DOHH2 (cell line): ENCODE data around the gene DAPL1.

ENCODE experiments used
- H3F3A ChIP-seq: fragments of 200-600 bp; sonication (generic), shearing (Covaris generic); 2 replicates; pipeline ENCODE4 v1.6.0; 2016; ENCODE audit warnings: antibody characterized with exemption, mild to moderate bottlenecking; ENCODE audit not compliant: control insufficient read depth, insufficient read depth
- H3K27ac ChIP-seq: fragments of 200-600 bp; sonication (generic); 2 replicates; pipeline ENCODE4 v1.5.1; 2014; ENCODE audit warnings: low read depth, mild to moderate bottlenecking, low read length, moderate library complexity
- H3K27me3 ChIP-seq: fragments of 200-600 bp; sonication (generic); 2 replicates; pipeline ENCODE4 v1.6.1; 2014; ENCODE audit warnings: mild to moderate bottlenecking, low read length, mixed read lengths; ENCODE audit not compliant: control insufficient read depth
- H3K36me3 ChIP-seq: fragments of 200-600 bp; sonication (generic); 2 replicates; pipeline ENCODE4 v1.6.1; 2014; ENCODE audit warnings: mild to moderate bottlenecking, low read length, moderate library complexity, mixed read lengths; ENCODE audit not compliant: control insufficient read depth
- H3K4me1 ChIP-seq: fragments of 200-600 bp; sonication (generic); 2 replicates; pipeline ENCODE4 v1.6.1; 2014; ENCODE audit warnings: mild to moderate bottlenecking, low read length, mixed read lengths; ENCODE audit not compliant: control insufficient read depth
- H3K4me2 ChIP-seq: fragments of 200-600 bp; sonication (generic); 2 replicates; pipeline ENCODE4 v1.6.0; 2014; ENCODE audit warnings: mild to moderate bottlenecking, low read length, moderate library complexity
- H3K4me3 ChIP-seq: fragments of 200-600 bp; sonication (generic); 2 replicates; pipeline ENCODE4 v1.5.1; 2014; ENCODE audit warnings: mild to moderate bottlenecking, low read length, mixed read lengths
- H3K79me2 ChIP-seq: fragments of 200-600 bp; sonication (generic); 2 replicates; pipeline ENCODE4 v1.6.1; 2014; ENCODE audit warnings: mild to moderate bottlenecking, low read length, mixed read lengths; ENCODE audit not compliant: control insufficient read depth
- H3K9me2 ChIP-seq: fragments of 200-600 bp; sonication (generic); replicated peaks from 2 replicates; pipeline ENCODE4 v1.6.1; 2014; ENCODE audit warnings: mild to moderate bottlenecking, low read length, mixed read lengths; ENCODE audit not compliant: control insufficient read depth
- H3K9me3 ChIP-seq: fragments of 200-600 bp; sonication (generic); 2 replicates; pipeline ENCODE4 v1.6.1; 2014; ENCODE audit warnings: antibody characterized with exemption, low read length, mixed read lengths; ENCODE audit not compliant: control insufficient read depth, insufficient read depth
- H4K20me1 ChIP-seq: fragments of 200-600 bp; sonication (generic); 2 replicates; pipeline ENCODE4 v1.6.0; 2014; ENCODE audit warnings: low read depth, mild to moderate bottlenecking, antibody characterized with exemption, low read length, moderate library complexity; ENCODE audit not compliant: control insufficient read depth, insufficient read depth
- EZH2phosphoT487 ChIP-seq: fragments of 200-600 bp; sonication (generic); IDR thresholded peaks from 2 replicates; pipeline ENCODE4 v1.6.1; 2017; ENCODE audit warnings: borderline replicate concordance, mild to moderate bottlenecking, antibody characterized with exemption, low read length, moderate library complexity, mixed read lengths
- TF ChIP-seq, protein P1 (sequence below): fragments of 200-600 bp; sonication (generic); IDR thresholded peaks from one replicate; pipeline ENCODE4 v1.5.1; 2014; ENCODE audit warnings: antibody characterized with exemption, mild to moderate bottlenecking, low read depth, low read length; ENCODE audit not compliant: poor library complexity, severe bottlenecking

The DAPL1 gene

DNA sequence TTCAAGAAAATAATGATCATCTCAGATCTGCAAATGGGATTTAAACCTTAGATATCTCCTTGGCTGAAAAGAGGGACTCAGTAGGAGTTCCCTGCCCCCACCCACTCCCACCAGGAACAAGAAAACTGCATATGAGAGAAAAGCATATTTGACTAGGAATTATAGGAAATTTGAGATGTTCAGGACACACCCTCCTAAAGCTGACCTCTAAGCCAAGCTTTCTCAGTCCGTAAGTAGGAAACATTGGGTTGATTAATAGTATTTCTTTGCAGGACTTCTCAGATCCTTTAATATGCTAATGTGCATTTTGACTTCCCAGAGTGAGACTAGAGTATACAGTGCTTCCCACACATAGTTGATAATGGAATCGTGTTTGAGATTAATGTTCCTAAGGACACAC, 47.8 kb upstream of the DAPL1 start:
- Histone ChIP-seq H3K4me1 (no peaks in the 10 kb centered on the region), H3K9me2 (no peaks in the 10 kb centered on the region), H3K27me3 (peaks cover 7% of the 10 kb centered on the region; the same call in 1 of the 2 replicates), H3K4me2 (no peak overlapping the region), H3K79me2 (no peaks in the 10 kb centered on the region), H3F3A (no peaks in the 10 kb centered on the region), H3K36me3 (no peaks in the 10 kb centered on the region), H3K9me3 (no peaks in the 10 kb centered on the region), H4K20me1 (no peaks in the 10 kb centered on the region), H3K4me3 (no peak overlapping the region), H3K27ac (no peak overlapping the region)
- TF ChIP-seq, protein P1, sequence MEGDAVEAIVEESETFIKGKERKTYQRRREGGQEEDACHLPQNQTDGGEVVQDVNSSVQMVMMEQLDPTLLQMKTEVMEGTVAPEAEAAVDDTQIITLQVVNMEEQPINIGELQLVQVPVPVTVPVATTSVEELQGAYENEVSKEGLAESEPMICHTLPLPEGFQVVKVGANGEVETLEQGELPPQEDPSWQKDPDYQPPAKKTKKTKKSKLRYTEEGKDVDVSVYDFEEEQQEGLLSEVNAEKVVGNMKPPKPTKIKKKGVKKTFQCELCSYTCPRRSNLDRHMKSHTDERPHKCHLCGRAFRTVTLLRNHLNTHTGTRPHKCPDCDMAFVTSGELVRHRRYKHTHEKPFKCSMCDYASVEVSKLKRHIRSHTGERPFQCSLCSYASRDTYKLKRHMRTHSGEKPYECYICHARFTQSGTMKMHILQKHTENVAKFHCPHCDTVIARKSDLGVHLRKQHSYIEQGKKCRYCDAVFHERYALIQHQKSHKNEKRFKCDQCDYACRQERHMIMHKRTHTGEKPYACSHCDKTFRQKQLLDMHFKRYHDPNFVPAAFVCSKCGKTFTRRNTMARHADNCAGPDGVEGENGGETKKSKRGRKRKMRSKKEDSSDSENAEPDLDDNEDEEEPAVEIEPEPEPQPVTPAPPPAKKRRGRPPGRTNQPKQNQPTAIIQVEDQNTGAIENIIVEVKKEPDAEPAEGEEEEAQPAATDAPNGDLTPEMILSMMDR: no peak
- TF ChIP-seq EZH2phosphoT487: no peak

DNA sequence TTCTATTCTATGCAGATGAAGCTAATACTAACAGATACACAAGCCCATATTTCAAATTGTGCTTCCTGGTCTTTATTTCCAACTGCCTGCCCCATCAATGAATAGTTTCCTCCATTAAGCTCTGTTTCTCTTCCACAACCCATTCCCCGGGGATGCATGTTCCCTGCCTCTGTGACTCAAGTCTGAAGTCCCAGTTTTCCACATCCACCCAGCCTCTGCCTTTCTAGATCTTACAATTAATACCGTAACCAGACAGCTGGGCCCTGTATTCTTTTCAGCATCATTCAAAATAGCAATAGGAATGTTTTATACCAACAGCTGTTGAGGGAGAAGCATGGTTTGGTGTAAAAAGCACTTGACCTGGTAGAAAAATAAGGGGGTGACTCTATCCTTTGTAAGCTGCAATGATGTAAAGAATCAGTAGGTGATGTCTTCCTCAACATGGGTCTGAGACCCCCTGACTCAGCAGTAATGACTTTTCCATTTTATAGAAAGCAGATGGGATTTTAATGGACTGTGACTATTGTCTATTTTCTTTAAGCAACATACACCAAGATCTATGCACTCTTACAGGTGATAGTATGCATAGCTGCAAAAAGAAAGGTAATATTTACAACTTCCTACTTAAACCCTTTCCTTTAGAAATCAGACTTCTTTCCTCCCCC, 46.1 kb upstream of the DAPL1 start:
- Histone ChIP-seq H3K36me3 (no peaks in the 10 kb centered on the region), H3K4me2 (no peak overlapping the region), H3K79me2 (no peaks in the 10 kb centered on the region), H3K9me2 (no peaks in the 10 kb centered on the region), H3K27me3 (peaks cover 7% of the 10 kb centered on the region; the same call in 1 of the 2 replicates), H3K4me1 (no peaks in the 10 kb centered on the region), H3K27ac (no peak overlapping the region), H4K20me1 (no peaks in the 10 kb centered on the region), H3K4me3 (no peak overlapping the region), H3K9me3 (no peaks in the 10 kb centered on the region), H3F3A (no peaks in the 10 kb centered on the region)
- TF ChIP-seq EZH2phosphoT487: no peak
- TF ChIP-seq, protein P1: no peak

DNA sequence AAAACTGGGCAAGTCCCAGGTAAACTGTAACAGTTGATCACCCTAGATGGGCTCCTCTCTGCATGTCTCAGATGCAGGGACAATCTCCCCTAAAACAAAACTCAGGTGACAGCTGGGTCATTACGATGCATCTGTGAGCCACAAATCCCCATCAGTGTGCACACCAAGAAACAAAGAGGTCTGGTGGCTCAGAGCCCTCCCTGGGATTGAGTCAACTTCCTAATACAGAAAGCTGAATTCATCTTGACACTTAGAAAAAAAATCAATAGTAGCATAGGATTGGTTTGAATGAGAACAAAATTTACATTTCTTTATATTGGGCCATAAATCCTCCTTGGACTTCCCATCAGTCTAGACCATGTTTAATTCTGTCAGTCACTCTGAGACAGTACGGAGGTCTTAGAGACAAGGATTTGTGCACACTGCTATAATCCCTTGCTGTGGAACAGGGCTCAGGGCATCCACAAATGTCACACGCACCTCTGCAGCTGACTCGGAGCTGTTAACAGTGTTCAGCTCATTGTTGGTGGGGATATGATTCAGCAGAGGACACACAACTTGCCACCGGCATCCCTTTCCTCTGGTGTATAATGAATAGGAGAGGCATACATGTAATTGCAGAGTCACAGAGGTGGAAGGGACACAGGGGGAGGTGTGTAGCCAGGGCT, 44.5 kb upstream of the DAPL1 start:
- Histone ChIP-seq H3K79me2 (no peaks in the 10 kb centered on the region), H3K27me3 (peaks cover 7% of the 10 kb centered on the region; the same call in 1 of the 2 replicates), H3K4me2 (no peak overlapping the region), H3K9me2 (no peaks in the 10 kb centered on the region), H3K36me3 (no peaks in the 10 kb centered on the region), H3F3A (no peaks in the 10 kb centered on the region), H3K4me1 (no peaks in the 10 kb centered on the region), H3K4me3 (no peak overlapping the region), H4K20me1 (no peaks in the 10 kb centered on the region), H3K27ac (no peak overlapping the region), H3K9me3 (no peaks in the 10 kb centered on the region)
- TF ChIP-seq, protein P1: no peak
